H9 (cell line): ENCODE results near the gene TTC6. TPM values are rescaled to one million over a fixed set of nuclear protein-coding genes. Genes with fewer than 3 reads are reported as not detected.

ENCODE experiments used
- DNase-seq: peaks from one replicate; pipeline ENCODE4 v3.0.0-alpha.2; 2017
- H2AFZ ChIP-seq: one replicate; pipeline ENCODE4 v1.6.1; 2013; ENCODE audit warnings: mild to moderate bottlenecking, low read length, control low read depth, moderate library complexity
- H2AK5ac ChIP-seq: 2 replicates; pipeline ENCODE4 v1.6.1; 2013; ENCODE audit warnings: low read length, control low read depth, mixed read lengths; ENCODE audit not compliant: insufficient read length
- H2BK120ac ChIP-seq: one replicate; pipeline ENCODE4 v1.6.1; 2013; ENCODE audit warnings: low read depth, mild to moderate bottlenecking, low read length, control low read depth, inconsistent platforms; ENCODE audit not compliant: poor library complexity, severe bottlenecking
- H2BK12ac ChIP-seq: 2 replicates; pipeline ENCODE4 v1.6.1; 2013; ENCODE audit warnings: low read length, control low read depth, mixed read lengths, low read depth; ENCODE audit not compliant: insufficient read length
- H2BK15ac ChIP-seq: 2 replicates; pipeline ENCODE4 v1.6.1; 2013; ENCODE audit warnings: low read depth, low read length, control low read depth
- H2BK20ac ChIP-seq: one replicate; pipeline ENCODE4 v1.6.1; 2013; ENCODE audit warnings: low read depth, mild to moderate bottlenecking, low read length, control low read depth, inconsistent platforms; ENCODE audit not compliant: poor library complexity, severe bottlenecking
- H2BK5ac ChIP-seq: 2 replicates; pipeline ENCODE4 v1.6.1; 2013; ENCODE audit warnings: low read length, control low read depth, mixed read lengths; ENCODE audit not compliant: insufficient read length
- H3K14ac ChIP-seq: 2 replicates; pipeline ENCODE4 v1.6.1; 2013; ENCODE audit warnings: low read length, control low read depth; ENCODE audit not compliant: insufficient read depth
- H3K18ac ChIP-seq: 2 replicates; pipeline ENCODE4 v1.6.1; 2013; ENCODE audit warnings: low read depth, mild to moderate bottlenecking, mixed read lengths, low read length, control low read depth; ENCODE audit not compliant: insufficient read length
- H3K23ac ChIP-seq: 2 replicates; pipeline ENCODE4 v1.6.1; 2013; ENCODE audit warnings: low read length, control low read depth, mixed read lengths, low read depth; ENCODE audit not compliant: insufficient read length
- H3K23me2 ChIP-seq: 2 replicates; pipeline ENCODE4 v1.6.1; 2013; ENCODE audit warnings: low read depth, mild to moderate bottlenecking, mixed read lengths, low read length, control low read depth; ENCODE audit not compliant: insufficient read length, poor library complexity, severe bottlenecking
- H3K27ac ChIP-seq: 2 replicates; pipeline ENCODE4 v1.5.1; 2013; ENCODE audit warnings: low read length, control low read depth, mixed read lengths, low read depth; ENCODE audit not compliant: insufficient read length
- H3K27me3 ChIP-seq: 2 replicates; pipeline ENCODE4 v1.6.1; 2013; ENCODE audit warnings: low read length, control low read depth, inconsistent platforms; ENCODE audit not compliant: insufficient read depth
- H3K4ac ChIP-seq: 2 replicates; pipeline ENCODE4 v1.6.1; 2013; ENCODE audit warnings: low read depth, mild to moderate bottlenecking, control low read depth, inconsistent platforms, low read length, moderate library complexity
- H3K4me1 ChIP-seq: 2 replicates; pipeline ENCODE4 v1.6.1; 2013; ENCODE audit warnings: low read length, control low read depth, inconsistent platforms; ENCODE audit not compliant: insufficient read depth
- H3K4me2 ChIP-seq: 2 replicates; pipeline ENCODE4 v1.6.1; 2013; ENCODE audit warnings: low read length, control low read depth, mixed read lengths; ENCODE audit not compliant: insufficient read length, insufficient read depth
- H3K56ac ChIP-seq: 2 replicates; pipeline ENCODE4 v1.6.1; 2013; ENCODE audit warnings: low read depth, mild to moderate bottlenecking, mixed read lengths, low read length, control low read depth; ENCODE audit not compliant: insufficient read length
- H3K79me1 ChIP-seq: 2 replicates; pipeline ENCODE4 v1.6.1; 2013; ENCODE audit warnings: low read depth, mild to moderate bottlenecking, moderate library complexity, low read length, control low read depth, inconsistent platforms; ENCODE audit not compliant: insufficient read depth, poor library complexity, severe bottlenecking
- H3K79me2 ChIP-seq: 2 replicates; pipeline ENCODE4 v1.6.1; 2013; ENCODE audit warnings: low read length, control low read depth, inconsistent platforms; ENCODE audit not compliant: insufficient read depth
- H3K9ac ChIP-seq: 2 replicates; pipeline ENCODE4 v1.6.1; 2013; ENCODE audit warnings: low read length, control low read depth, mixed read lengths; ENCODE audit not compliant: insufficient read length; ENCODE audit errors: extremely low read depth
- H3K9me3 ChIP-seq: one replicate; pipeline ENCODE4 v1.6.1; 2013; ENCODE audit warnings: low read depth, low read length, inconsistent platforms; ENCODE audit not compliant: control insufficient read depth
- H3T11ph ChIP-seq: one replicate; pipeline ENCODE4 v1.6.1; 2013; ENCODE audit warnings: mild to moderate bottlenecking, low read length, control low read depth, inconsistent platforms
- H4K20me1 ChIP-seq: one replicate; pipeline ENCODE4 v1.6.1; 2013; ENCODE audit not compliant: control insufficient read depth, insufficient read length, insufficient read depth
- H4K5ac ChIP-seq: 2 replicates; pipeline ENCODE4 v1.6.1; 2013; ENCODE audit warnings: low read depth, mild to moderate bottlenecking, mixed read lengths, low read length, control low read depth; ENCODE audit not compliant: insufficient read length
- H4K8ac ChIP-seq: replicated peaks from 2 replicates; pipeline ENCODE4 v1.6.1; 2013; ENCODE audit warnings: low read length, control low read depth, mixed read lengths, low read depth; ENCODE audit not compliant: insufficient read length
- H4K91ac ChIP-seq: 2 replicates; pipeline ENCODE4 v1.6.1; 2013; ENCODE audit warnings: low read depth, mild to moderate bottlenecking, moderate library complexity, mixed read lengths, low read length, control low read depth; ENCODE audit not compliant: insufficient read length
- H3K27ac Mint-ChIP-seq, 3 experiments: 2 replicates in 2 of 3; 3 replicates in 1 of 3; pipeline ENCODE4 v1.8.0; 2020 to 2021; ENCODE audit warnings: mixed read lengths in 3 of 3, mild to moderate bottlenecking in 1 of 3, moderate library complexity in 1 of 3
- H3K27me3 Mint-ChIP-seq: 2 replicates; pipeline ENCODE4 v1.8.0; 2021; ENCODE audit warnings: low read depth, mild to moderate bottlenecking, moderate library complexity, mixed read lengths
- H3K36me3 Mint-ChIP-seq, 3 experiments: 2 replicates in 2 of 3; 3 replicates in 1 of 3; pipeline ENCODE4 v1.8.0; 2020 to 2021; ENCODE audit warnings: low read depth in 3 of 3, mixed read lengths in 3 of 3; ENCODE audit not compliant: insufficient read depth in 1 of 3
- H3K4me1 Mint-ChIP-seq, 2 experiments: 2 replicates each; pipeline ENCODE4 v1.8.0; 2020; ENCODE audit warnings: mixed read lengths in 2 of 2
- H3K4me3 Mint-ChIP-seq, 2 experiments: 2 replicates in 1 of 2; 3 replicates in 1 of 2; pipeline ENCODE4 v1.8.0; 2020 to 2021; ENCODE audit warnings: mild to moderate bottlenecking in 2 of 2, mixed read lengths in 2 of 2, moderate library complexity in 1 of 2
- H3K9me3 Mint-ChIP-seq, 2 experiments: 2 replicates in 1 of 2; 3 replicates in 1 of 2; pipeline ENCODE4 v1.8.0; 2020; ENCODE audit warnings: mild to moderate bottlenecking in 2 of 2, mixed read lengths in 2 of 2, moderate library complexity in 1 of 2
- CTCF ChIP-seq: fragments of 200-600 bp; sonication (generic); conservative IDR thresholded peaks from 3 replicates; pipeline ENCODE4 v1.8.0; 2021; ENCODE audit warnings: antibody characterized with exemption, mild to moderate bottlenecking
- WGBS: extraction: QIAGEN DNeasy Blood & Tissue Kit; methylation state at CpG from one replicate; pipeline ENCODE4 v1.1.7; 2013; ENCODE audit warnings: missing lambda C conversion rate, low lambda C conversion rate, mixed read lengths; ENCODE audit not compliant: insufficient read length; ENCODE audit errors: extremely low coverage; 5-methylcytosine and 5-hydroxymethylcytosine counted together
- total RNA-seq: library from RNA; stranded (reverse); gene quantifications from 2 replicates; pipeline ENCODE4 v1.2.1, GENCODE V29; 2021

The TTC6 gene
- total RNA-seq, 1 experiment from 2014 or later, result 0.24 TPM

- H3K9me3 ChIP-seq, result peaks cover 6% of the 10 kb centered on the region
- H2BK20ac ChIP-seq, result no peak overlapping the region
- Mint-ChIP-seq H3K4me3 (no peak overlapping the region), H3K4me1 (peaks cover 3% of the 10 kb centered on the region in 2 experiments; a peak in 2 of 4 replicates), H3K36me3 (peaks cover 13 to 30% (median 17%) of the 10 kb centered on the region in 3 experiments), H3K27ac (no peak overlapping the region), H3K9me3 (peaks cover 28 to 36% of the 10 kb centered on the region in 2 experiments), H3K27me3 (peaks cover 38% of the 10 kb centered on the region)
- H3K23ac ChIP-seq, result no peak overlapping the region
- H3K14ac ChIP-seq, result no peak overlapping the region
- H3K56ac ChIP-seq, result no peak overlapping the region
- no peak overlapping the region for H2BK5ac ChIP-seq
- no peak overlapping the region for H2BK120ac ChIP-seq
- no peaks in the 10 kb centered on the region for H4K20me1 ChIP-seq
- no peaks in the 10 kb centered on the region for H3K4me1 ChIP-seq
- H3T11ph ChIP-seq, result no peak overlapping the region
- H3K18ac ChIP-seq, result no peak overlapping the region
- no peak overlapping the region for H3K27ac ChIP-seq
- H3K79me1 ChIP-seq, result no peaks in the 10 kb centered on the region
- H2BK12ac ChIP-seq, result no peak overlapping the region
- peaks cover 11% of the 10 kb centered on the region; the same call in 1 of the 2 replicates for H3K27me3 ChIP-seq
- H3K4me2 ChIP-seq, result no peak overlapping the region
- DNase-seq, result no peak
- no peak overlapping the region for H2AFZ ChIP-seq
- no CpG with 5 or more reads among the region's 1 CpG for WGBS
- no peak overlapping the region for H4K8ac ChIP-seq
- no peak overlapping the region for H4K91ac ChIP-seq
- no peak overlapping the region for H2BK15ac ChIP-seq
- no peak overlapping the region for H3K4ac ChIP-seq
- no peak overlapping the region for H3K9ac ChIP-seq
- no peaks in the 10 kb centered on the region for H3K79me2 ChIP-seq
- H3K23me2 ChIP-seq, result peaks cover 9% of the 10 kb centered on the region
- no peak for TF ChIP-seq CTCF
- H4K5ac ChIP-seq, result no peak overlapping the region
- H2AK5ac ChIP-seq, result no peak overlapping the region
Observed at GRCh38 chr14:37617864-37618365, 22.5 kb downstream of the TTC6 start.
